ENCODE results near the gene SLC9A9.

GRCh38 chr3:143256416-143256815 is 591.9 kb downstream of the SLC9A9 start:
- TF ChIP-seq MED1 (CRISPR knock-in tag; IDR thresholded peaks at IDR 0.05; ENCODE audit: borderline replicate concordance): no peak
- TF ChIP-seq FOSL1 (tag; conservative IDR thresholded peaks at IDR 0.05): no peak
- TF ChIP-seq MAX (CRISPR knock-in tag; IDR thresholded peaks at IDR 0.05): no peak
- no peak for TF ChIP-seq TBP (optimal IDR thresholded peaks at IDR 0.05; ENCODE audit: low read depth, low read length)
- no peak for TF ChIP-seq ZNF655 (CRISPR knock-in tag; IDR thresholded peaks at IDR 0.05)
- TF ChIP-seq ZBTB5 (IDR thresholded peaks at IDR 0.05): no peak
- no peak for TF ChIP-seq ESRRA (IDR thresholded peaks at IDR 0.05; ENCODE audit: borderline replicate concordance, low read depth)
- TF ChIP-seq HNRNPH1 (optimal IDR thresholded peaks at IDR 0.05; ENCODE audit: low read depth, low read length): no peak
- TF ChIP-seq SMARCA4 (IDR thresholded peaks at IDR 0.05): no peak
- TF ChIP-seq GABPA (tag; conservative IDR thresholded peaks at IDR 0.05; ENCODE audit: low read depth): no peak
- TF ChIP-seq POLR2A (conservative IDR thresholded peaks at IDR 0.05): no peak
